Panc1 (cell line): ENCODE data around the gene GDF15. TPM values are rescaled to one million over a fixed set of nuclear protein-coding genes. Genes with fewer than 3 reads are reported as not detected.
A peak's percentile ranks its signal among the peaks of the same experiment; 100 is the strongest.

Experiments
- ATAC-seq: fragments of 200-7000 bp; cut with Tn5 transposase; 2 replicates; pipeline ENCODE4 v1.9.1; 2020; ENCODE audit warnings: mild to moderate bottlenecking, moderate library complexity
- BruUV-seq: library from RNA; stranded (reverse); fragments of 400-500 nt; replicated peaks from 2 replicates; lab custom pipeline; 2021; lab: Mats Ljungman, UMichigan
- CTCF ChIA-PET: fragments of 300-600 bp; sonication (Branson Sonifier 250); formaldehyde crosslinking; loops from one replicate; lab custom pipeline; 2022; ENCODE audit warnings: antibody characterized with exemption; lab: Charles Lee
- POLR2A ChIA-PET: fragments of 300-600 bp; sonication (Branson Sonifier 250); formaldehyde crosslinking; loops from one replicate; lab custom pipeline; 2022; ENCODE audit warnings: antibody characterized with exemption; lab: Charles Lee
- DNase-seq: peaks from one replicate; pipeline ENCODE4 v3.0.0-alpha.2; 2010; ENCODE audit warnings: low read depth, low spot score
- H3K27ac ChIP-seq: 2 replicates; pipeline ENCODE4 v1.5.1; 2011; ENCODE audit warnings: mild to moderate bottlenecking, low read length, inconsistent platforms
- H3K27me3 ChIP-seq: fragments of 200-500 bp; sonication (Bioruptor generic); 2 replicates; pipeline ENCODE4 v1.6.0; 2014; ENCODE audit warnings: low read length, inconsistent platforms; ENCODE audit not compliant: control insufficient read depth, insufficient read depth
- H3K36me3 ChIP-seq: fragments of 200-500 bp; sonication (Bioruptor generic); 2 replicates; pipeline ENCODE4 v1.5.1; 2014; ENCODE audit warnings: inconsistent platforms, mild to moderate bottlenecking, low read length, moderate library complexity; ENCODE audit not compliant: control insufficient read depth, insufficient read depth
- H3K4me1 ChIP-seq: 2 replicates; pipeline ENCODE4 v1.5.1; 2011; ENCODE audit warnings: inconsistent platforms, mild to moderate bottlenecking, low read length, moderate library complexity; ENCODE audit not compliant: control insufficient read depth, insufficient read depth
- H3K4me3 ChIP-seq, 2 experiments: 2 replicates each; pipeline ENCODE4 v1.5.1; 2011 to 2012; ENCODE audit warnings: low read depth in 2 of 2, low read length in 2 of 2, mild to moderate bottlenecking in 2 of 2, inconsistent platforms in 1 of 2, moderate library complexity in 1 of 2
- H3K9me3 ChIP-seq: fragments of 200-500 bp; sonication (Bioruptor generic); 2 replicates; pipeline ENCODE4 v1.5.1; 2014; ENCODE audit warnings: low read depth, mild to moderate bottlenecking, inconsistent platforms, low read length, moderate library complexity; ENCODE audit not compliant: control insufficient read depth, insufficient read depth
- POLR2AphosphoS5 ChIP-seq: IDR thresholded peaks from 2 replicates; pipeline ENCODE4 v1.6.1; 2012; ENCODE audit warnings: mild to moderate bottlenecking, low read depth, low read length, moderate library complexity
- SIN3A ChIP-seq: IDR thresholded peaks from 2 replicates; pipeline ENCODE4 v1.6.1; 2012; ENCODE audit warnings: low read depth, mild to moderate bottlenecking, low read length, moderate library complexity, borderline replicate concordance; ENCODE audit not compliant: insufficient read depth
- TCF7L2 ChIP-seq: IDR thresholded peaks from 2 replicates; pipeline ENCODE4 v1.6.1; 2011; ENCODE audit warnings: mild to moderate bottlenecking, low read depth, low read length, inconsistent platforms
- in situ Hi-C: cut with HindIII; loops from 2 replicates; pipeline ENCODE4 v1.10.0; 2016; ENCODE audit warnings: low sequenced_read_pairs, low pct_unique_long_range_greater_than_20kb
- intact Hi-C: fragments of 100-400 bp; cut with micrococcal nuclease; formaldehyde crosslinking; loops from one replicate; pipeline ENCODE4 v1.10.0; 2022; ENCODE audit not compliant: unreplicated experiment
- total RNA-seq: library from RNA; stranded (reverse); gene quantifications from one replicate; pipeline ENCODE4 v1.2.1, GENCODE V29; 2021; ENCODE audit not compliant: unreplicated experiment
- TF ChIP-seq, protein P1 (sequence below), 2 experiments: IDR thresholded peaks; 2 replicates each; pipeline ENCODE4 v1.6.1; 2011 to 2012; ENCODE audit warnings: low read depth in 2 of 2, control low read depth in 1 of 2, low read length in 1 of 2, mild to moderate bottlenecking in 1 of 2, moderate library complexity in 1 of 2; ENCODE audit not compliant: insufficient read depth in 1 of 2
- TF ChIP-seq, protein P2 (sequence below): fragments of 450-650 bp; IDR thresholded peaks from 2 replicates; pipeline ENCODE4 v1.5.1; 2017; ENCODE audit warnings: mild to moderate bottlenecking

GDF15 gene
- total RNA-seq, 1 experiment from 2014 or later, result 335 TPM

DNA sequence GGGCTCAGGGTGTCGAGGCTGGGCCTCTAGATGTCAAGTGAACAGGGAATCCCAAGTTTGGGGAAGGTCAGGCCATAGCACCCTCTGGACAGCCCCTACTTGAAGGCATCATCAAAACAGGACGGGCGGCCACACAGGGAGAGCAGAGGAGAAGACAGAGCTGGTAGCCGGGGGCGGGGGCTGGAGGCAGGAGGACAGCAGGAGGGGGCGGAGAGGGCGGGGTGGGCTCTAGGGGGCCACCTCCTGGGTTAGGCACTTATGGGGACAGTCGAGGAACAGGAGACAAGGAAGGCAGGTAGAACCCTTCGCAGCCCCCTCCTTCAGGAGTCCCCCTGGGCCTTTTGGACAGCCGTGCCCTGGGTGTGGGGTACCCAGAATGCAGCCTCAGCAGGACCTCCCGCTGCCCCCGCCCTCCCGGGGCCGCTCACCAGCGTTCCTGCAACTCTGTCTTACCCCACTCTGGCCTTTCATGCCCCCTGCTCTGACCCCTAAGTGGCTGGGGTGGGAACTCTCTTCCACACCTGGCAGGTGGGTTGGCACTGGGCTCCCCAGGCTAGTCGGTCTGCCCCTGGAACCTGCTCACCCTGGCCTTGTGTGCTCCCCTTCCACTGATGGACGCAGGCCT lies 39.0 kb downstream of the GDF15 start:
- H3K4me3 ChIP-seq, result no peak overlapping the region
- TF ChIP-seq, protein P1, sequence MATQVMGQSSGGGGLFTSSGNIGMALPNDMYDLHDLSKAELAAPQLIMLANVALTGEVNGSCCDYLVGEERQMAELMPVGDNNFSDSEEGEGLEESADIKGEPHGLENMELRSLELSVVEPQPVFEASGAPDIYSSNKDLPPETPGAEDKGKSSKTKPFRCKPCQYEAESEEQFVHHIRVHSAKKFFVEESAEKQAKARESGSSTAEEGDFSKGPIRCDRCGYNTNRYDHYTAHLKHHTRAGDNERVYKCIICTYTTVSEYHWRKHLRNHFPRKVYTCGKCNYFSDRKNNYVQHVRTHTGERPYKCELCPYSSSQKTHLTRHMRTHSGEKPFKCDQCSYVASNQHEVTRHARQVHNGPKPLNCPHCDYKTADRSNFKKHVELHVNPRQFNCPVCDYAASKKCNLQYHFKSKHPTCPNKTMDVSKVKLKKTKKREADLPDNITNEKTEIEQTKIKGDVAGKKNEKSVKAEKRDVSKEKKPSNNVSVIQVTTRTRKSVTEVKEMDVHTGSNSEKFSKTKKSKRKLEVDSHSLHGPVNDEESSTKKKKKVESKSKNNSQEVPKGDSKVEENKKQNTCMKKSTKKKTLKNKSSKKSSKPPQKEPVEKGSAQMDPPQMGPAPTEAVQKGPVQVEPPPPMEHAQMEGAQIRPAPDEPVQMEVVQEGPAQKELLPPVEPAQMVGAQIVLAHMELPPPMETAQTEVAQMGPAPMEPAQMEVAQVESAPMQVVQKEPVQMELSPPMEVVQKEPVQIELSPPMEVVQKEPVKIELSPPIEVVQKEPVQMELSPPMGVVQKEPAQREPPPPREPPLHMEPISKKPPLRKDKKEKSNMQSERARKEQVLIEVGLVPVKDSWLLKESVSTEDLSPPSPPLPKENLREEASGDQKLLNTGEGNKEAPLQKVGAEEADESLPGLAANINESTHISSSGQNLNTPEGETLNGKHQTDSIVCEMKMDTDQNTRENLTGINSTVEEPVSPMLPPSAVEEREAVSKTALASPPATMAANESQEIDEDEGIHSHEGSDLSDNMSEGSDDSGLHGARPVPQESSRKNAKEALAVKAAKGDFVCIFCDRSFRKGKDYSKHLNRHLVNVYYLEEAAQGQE (IDR thresholded peaks at IDR 0.05; ENCODE audit: insufficient read depth in 1 of 2, low read depth in 2 of 2, low read length in 1 of 2), result no peak
- TF ChIP-seq POLR2AphosphoS5 (no peak), SIN3A (no peak), TCF7L2 (no peak)
- TF ChIP-seq, protein P2, sequence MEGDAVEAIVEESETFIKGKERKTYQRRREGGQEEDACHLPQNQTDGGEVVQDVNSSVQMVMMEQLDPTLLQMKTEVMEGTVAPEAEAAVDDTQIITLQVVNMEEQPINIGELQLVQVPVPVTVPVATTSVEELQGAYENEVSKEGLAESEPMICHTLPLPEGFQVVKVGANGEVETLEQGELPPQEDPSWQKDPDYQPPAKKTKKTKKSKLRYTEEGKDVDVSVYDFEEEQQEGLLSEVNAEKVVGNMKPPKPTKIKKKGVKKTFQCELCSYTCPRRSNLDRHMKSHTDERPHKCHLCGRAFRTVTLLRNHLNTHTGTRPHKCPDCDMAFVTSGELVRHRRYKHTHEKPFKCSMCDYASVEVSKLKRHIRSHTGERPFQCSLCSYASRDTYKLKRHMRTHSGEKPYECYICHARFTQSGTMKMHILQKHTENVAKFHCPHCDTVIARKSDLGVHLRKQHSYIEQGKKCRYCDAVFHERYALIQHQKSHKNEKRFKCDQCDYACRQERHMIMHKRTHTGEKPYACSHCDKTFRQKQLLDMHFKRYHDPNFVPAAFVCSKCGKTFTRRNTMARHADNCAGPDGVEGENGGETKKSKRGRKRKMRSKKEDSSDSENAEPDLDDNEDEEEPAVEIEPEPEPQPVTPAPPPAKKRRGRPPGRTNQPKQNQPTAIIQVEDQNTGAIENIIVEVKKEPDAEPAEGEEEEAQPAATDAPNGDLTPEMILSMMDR, result no peak
- no peak overlapping the region for H3K27ac ChIP-seq
- no TSS peak for BruUV-seq
- intact Hi-C loops, result no loop called here
- H3K36me3 ChIP-seq, result peaks cover 2% of the 10 kb centered on the region; the same call in 1 of the 2 replicates
- POLR2A ChIA-PET, result no interaction called here
- H3K9me3 ChIP-seq, result no peaks in the 10 kb centered on the region
- CTCF ChIA-PET, result no interaction called here
- in situ Hi-C loops, result no loop called here
- no peak for DNase-seq
- peaks cover 51% of the 10 kb centered on the region for H3K4me1 ChIP-seq
- ATAC-seq, result no peak
- H3K27me3 ChIP-seq, result no peaks in the 10 kb centered on the region

DNA sequence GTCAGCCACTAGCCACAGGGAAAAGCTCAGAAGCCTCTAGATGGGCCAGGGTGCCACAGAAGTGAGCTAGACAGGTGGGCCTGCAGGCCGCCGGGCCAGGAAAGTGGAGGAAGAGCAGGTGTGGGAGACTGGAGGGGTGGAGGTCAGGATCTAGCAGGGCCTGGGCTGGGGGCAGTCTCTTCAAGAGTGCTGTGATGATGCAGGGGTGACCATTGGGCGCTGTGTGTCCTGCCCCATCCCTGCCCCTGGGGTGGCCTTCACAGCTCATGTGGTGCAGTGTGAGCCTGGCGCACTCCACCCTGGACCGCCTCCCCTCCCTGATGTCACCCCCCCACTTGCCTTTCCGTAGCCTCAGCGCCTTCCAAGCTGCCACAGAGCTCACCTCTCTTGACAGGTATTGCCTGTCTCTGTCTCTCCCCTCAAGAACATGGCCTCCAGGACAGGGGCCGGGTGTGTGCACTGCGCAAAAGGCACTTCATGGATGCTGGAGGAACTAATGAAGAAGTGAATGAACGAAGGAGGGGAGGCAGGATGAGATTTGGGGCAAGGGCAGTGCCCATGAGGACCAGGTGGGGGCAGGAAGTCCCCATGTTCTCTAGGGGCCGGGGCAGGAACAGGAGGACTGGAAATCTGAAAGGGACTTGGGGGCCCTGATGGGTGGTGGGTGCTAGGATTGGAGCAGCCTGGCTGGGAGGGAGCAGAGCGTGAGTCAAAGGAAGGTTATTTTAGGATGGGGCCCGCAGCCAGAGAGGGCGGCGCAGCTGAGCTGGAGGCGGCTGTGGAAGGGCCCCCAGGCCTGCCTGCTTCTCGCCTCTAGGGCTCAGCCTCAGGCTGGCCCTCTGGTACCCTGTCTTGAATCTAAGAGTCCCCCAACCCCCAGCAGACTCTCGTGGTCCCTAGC lies 39.8 kb downstream of the GDF15 start:
- POLR2A ChIA-PET, result no interaction called here
- CTCF ChIA-PET, result no interaction called here
- ATAC-seq, result peak; percentile 16
- intact Hi-C loops (no loop called here), in situ Hi-C loops (no loop called here)
- peaks cover 58% of the 10 kb centered on the region for H3K4me1 ChIP-seq
- no peaks in the 10 kb centered on the region for H3K27me3 ChIP-seq
- peak overlapping the region; percentile 59 for H3K27ac ChIP-seq
- TF ChIP-seq, protein P1 (IDR thresholded peaks at IDR 0.05; ENCODE audit: insufficient read depth in 1 of 2, low read depth in 2 of 2, low read length in 1 of 2), result no peak
- TF ChIP-seq, protein P2, result peak; percentile 14; the same call in 1 of the 2 replicates
- TF ChIP-seq SIN3A, result no peak
- DNase-seq, result no peak
- H3K36me3 ChIP-seq, result no peaks in the 10 kb centered on the region
- H3K4me3 ChIP-seq, result no peak overlapping the region
- no TSS peak for BruUV-seq
- H3K9me3 ChIP-seq, result no peaks in the 10 kb centered on the region
